ENCODE data around the gene MACROD2.
"Not testable (repeated sequence)": the region's sequence is repeated elsewhere in the genome, so short reads cannot be mapped to it uniquely, and the experiment has no call there.

Gene MACROD2

DNA sequence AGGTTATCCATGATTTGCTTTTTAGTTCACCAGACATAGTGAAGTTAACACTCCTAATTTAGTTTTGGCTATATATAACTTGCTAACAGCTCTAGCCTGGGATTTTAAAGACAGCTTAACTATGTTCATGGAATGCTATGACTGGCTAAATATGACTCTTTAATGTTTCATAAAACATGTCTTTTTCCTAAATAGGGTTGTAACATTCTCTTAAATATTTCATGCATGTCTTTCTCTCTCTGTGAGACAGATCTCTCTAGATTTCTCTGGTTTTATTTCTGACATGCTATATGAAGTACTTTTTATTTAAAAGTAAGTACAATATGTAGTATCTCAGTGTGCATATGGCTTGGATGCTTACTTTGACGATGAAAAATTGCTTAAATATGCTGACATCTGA lies 35.7 kb downstream of the MACROD2 start:
- no peak for DNase-seq (ENCODE audit: extremely low read depth, low read depth)
- TF ChIP-seq, protein P1, sequence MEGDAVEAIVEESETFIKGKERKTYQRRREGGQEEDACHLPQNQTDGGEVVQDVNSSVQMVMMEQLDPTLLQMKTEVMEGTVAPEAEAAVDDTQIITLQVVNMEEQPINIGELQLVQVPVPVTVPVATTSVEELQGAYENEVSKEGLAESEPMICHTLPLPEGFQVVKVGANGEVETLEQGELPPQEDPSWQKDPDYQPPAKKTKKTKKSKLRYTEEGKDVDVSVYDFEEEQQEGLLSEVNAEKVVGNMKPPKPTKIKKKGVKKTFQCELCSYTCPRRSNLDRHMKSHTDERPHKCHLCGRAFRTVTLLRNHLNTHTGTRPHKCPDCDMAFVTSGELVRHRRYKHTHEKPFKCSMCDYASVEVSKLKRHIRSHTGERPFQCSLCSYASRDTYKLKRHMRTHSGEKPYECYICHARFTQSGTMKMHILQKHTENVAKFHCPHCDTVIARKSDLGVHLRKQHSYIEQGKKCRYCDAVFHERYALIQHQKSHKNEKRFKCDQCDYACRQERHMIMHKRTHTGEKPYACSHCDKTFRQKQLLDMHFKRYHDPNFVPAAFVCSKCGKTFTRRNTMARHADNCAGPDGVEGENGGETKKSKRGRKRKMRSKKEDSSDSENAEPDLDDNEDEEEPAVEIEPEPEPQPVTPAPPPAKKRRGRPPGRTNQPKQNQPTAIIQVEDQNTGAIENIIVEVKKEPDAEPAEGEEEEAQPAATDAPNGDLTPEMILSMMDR (IDR thresholded peaks at IDR 0.05; ENCODE audit: low read depth, low read length): no peak

DNA sequence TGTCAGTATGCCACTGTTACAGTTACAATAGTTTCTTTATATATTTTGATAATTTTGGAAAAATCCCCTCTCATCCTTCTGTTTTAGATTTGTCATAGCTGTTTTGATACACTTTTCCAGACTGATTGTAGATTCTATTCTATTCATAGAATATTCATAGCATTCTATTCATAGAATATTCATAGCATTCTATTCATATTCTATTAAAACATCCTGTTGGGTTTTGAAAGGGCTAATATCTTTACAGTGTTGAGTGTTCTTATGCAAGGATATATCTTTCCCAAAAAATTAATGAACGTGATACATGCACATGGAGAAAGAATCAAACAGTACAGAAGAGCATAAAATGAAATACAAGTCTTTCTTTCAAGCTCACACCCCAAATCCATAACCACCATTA lies 38.0 kb downstream of the MACROD2 start:
- no peak for DNase-seq (ENCODE audit: extremely low read depth, low read depth)
- TF ChIP-seq, protein P1 (IDR thresholded peaks at IDR 0.05; ENCODE audit: low read depth, low read length): no peak

DNA sequence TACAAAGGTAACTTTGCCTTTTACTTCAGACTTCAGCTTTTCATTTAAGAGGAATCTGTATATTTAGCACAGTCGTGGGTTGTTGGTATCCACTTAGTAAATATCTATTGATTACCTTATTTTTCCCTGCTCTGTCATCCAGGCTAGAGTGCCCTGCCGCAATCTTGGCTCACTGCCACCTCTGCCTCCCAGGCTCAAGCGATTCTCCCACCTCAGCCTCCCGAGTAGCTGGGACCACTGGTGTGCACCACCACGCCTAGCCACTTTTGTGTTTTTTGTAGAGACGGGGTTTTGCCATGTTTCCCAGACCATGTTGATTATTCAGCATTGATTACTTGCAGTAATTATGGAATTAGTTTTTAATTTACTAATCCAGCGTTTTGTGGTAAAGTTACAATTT lies 41.3 kb downstream of the MACROD2 start:
- DNase-seq (ENCODE audit: extremely low read depth, low read depth): no peak

DNA sequence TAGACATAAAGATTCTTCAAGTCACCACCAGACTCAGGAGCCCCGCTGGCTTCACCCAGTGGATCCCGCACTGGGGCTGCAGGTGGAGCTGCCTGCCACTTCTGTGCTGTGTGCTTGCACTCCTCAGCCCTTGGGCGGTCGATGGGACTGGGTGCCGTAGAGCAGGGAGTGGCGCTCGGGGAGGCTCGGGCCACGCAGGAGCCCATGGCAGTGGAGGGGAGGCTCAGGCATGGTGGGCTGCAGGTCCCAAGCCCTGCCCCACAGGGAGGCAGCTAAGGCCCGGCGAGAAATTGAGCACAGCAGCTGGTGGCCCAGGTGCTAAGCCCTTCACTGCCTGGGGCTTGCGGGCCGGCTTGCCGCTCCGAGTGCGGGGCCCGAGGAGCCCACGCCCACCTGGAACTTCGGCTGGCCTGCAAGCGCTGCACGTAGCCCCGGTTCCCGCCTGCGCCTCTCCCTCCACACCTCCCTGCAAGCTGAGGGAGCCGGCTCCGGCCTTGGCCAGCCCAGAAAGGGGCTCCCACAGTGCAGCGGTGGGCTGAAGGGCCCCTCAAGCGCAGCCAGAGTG lies 49.5 kb downstream of the MACROD2 start:
- DNase-seq (ENCODE audit: extremely low read depth, low read depth): not testable (repeated sequence)

More for the DNA sequence above, 41.3 kb downstream of the MACROD2 start:
- TF ChIP-seq, protein P1 (IDR thresholded peaks at IDR 0.05; ENCODE audit: low read depth, low read length): no peak

DNA sequence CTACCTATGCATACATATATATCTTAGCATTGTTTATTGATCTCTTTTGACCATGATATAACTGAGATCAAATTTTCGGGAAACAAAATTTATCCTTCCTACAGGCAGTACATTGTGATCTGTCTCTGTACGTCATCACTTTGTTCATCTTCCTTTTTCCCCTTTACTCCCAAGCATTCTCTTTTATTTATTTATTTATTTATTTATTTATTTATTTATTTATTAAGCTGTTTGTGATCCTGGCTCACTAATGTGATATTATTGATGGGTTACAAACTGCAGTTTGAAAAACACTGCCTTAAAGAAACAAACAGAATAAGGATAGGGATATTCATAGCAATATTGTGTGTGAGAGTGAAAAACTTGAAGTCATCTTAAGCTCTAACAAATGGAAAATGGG lies 51.2 kb downstream of the MACROD2 start:
- TF ChIP-seq, protein P1 (IDR thresholded peaks at IDR 0.05; ENCODE audit: low read depth, low read length): no peak
- DNase-seq (ENCODE audit: extremely low read depth, low read depth): no peak

DNA sequence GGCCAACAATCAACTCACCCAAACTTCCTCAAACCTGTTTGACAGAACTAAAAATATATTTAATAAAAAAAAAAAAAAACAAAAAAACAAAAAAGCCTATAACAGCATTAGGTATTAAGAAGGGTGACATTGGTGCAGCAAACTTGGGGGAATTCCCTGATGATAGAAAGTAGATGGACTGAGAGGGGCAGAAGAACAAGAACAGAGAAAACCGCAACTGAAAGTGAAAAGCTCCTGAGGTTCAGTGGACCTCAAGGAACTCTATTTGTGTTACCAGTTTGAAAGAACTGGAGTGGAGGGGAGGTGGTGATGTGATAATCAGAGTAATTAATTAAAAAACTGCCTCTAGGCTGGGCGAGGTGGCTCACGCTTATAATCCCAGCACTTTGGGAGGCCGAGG lies 53.8 kb downstream of the MACROD2 start:
- no peak for DNase-seq (ENCODE audit: extremely low read depth, low read depth)
- TF ChIP-seq, protein P1 (IDR thresholded peaks at IDR 0.05; ENCODE audit: low read depth, low read length): no peak

DNA sequence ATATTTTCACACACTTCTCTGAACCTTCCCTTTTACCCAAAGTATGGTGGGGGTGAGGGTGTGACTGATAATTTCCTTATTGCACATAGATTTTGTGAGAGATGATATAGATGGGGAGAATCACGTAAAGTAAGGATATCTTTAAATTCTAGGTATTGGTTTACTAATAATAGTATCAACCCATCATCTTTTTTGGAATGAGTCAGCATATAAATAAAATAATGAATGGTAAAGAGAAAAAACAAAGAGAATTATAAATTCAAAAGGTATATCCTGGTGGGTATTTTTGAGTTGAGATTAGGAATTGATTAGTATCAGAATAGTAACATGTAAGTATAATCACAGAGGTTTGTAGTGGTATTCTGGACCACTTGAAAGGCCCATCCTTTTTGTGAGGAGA lies 56.1 kb downstream of the MACROD2 start:
- TF ChIP-seq, protein P1 (IDR thresholded peaks at IDR 0.05; ENCODE audit: low read depth, low read length): no peak
- no peak for DNase-seq (ENCODE audit: extremely low read depth, low read depth)

DNA sequence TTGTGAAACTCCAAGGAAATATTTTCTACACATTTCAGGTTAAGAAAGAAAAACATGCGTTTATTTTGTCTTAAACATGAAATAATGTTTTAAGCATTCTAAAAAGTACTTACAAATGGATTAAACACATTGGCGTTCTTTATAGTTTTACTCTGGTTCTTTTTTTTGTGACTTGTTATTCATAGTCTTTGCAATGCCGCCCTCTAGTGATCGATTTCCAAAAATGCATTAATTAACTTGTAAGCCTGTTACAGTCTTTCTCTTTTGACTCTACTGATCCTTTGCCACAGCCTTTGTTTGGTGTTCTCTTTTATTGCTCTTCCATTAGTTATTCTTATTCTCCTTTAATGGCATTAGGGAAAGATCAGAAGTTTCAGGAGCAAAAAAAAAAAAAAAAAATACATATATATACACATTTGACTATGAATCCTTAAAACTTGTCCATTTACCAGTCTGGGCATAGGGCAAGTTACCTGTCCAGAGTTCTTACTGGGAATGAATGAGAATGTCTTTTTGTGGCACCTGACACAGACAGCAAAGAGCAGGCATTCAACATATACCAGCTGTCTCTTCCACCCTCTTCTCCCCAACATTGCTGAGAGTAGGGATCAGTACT lies 59.9 kb downstream of the MACROD2 start:
- DNase-seq (ENCODE audit: extremely low read depth, low read depth): peak; percentile 47
- TF ChIP-seq, protein P1 (IDR thresholded peaks at IDR 0.05; ENCODE audit: low read depth, low read length): peak; percentile 56

All from AG09319 (cell line).